ENCODE data around the gene TAS2R41. TPM values are rescaled to one million over a fixed set of nuclear protein-coding genes. Genes with fewer than 3 reads are reported as not detected.

TAS2R41 gene
- total RNA-seq, 1 donor from 2014 or later = not detected

GRCh38 chr7:143435266-143435665 is 42.4 kb upstream of the TAS2R41 start:
- no peak overlapping the region for H3K27ac Mint-ChIP-seq
- peaks cover 6% of the 10 kb centered on the region for H3K4me1 Mint-ChIP-seq (ENCODE audit: low read depth)
- H3K9me3 Mint-ChIP-seq (ENCODE audit: low read depth) = no peaks in the 10 kb centered on the region
- no peaks in the 10 kb centered on the region for H3K36me3 Mint-ChIP-seq (ENCODE audit: insufficient read depth)
- no peak for DNase-seq (ENCODE audit: low spot score, unreplicated experiment)
- no peak overlapping the region for H3K4me3 Mint-ChIP-seq (ENCODE audit: low read depth)
- no peak for TF ChIP-seq CTCF (IDR thresholded peaks at IDR 0.05; ENCODE audit: unreplicated experiment)
- H3K27me3 Mint-ChIP-seq = peaks cover 3% of the 10 kb centered on the region

GRCh38 chr7:143436325-143436946 is 41.2 kb upstream of the TAS2R41 start:
- TF ChIP-seq CTCF (IDR thresholded peaks at IDR 0.05; ENCODE audit: unreplicated experiment) = no peak
- Mint-ChIP-seq H3K36me3 (ENCODE audit: insufficient read depth) (no peaks in the 10 kb centered on the region), H3K4me1 (ENCODE audit: low read depth) (peaks cover 4% of the 10 kb centered on the region), H3K27ac (no peak overlapping the region), H3K9me3 (ENCODE audit: low read depth) (no peaks in the 10 kb centered on the region), H3K4me3 (ENCODE audit: low read depth) (no peak overlapping the region), H3K27me3 (peaks cover 3% of the 10 kb centered on the region)
- no peak for DNase-seq (ENCODE audit: low spot score, unreplicated experiment)

GRCh38 chr7:143437578-143437977 is 40.1 kb upstream of the TAS2R41 start:
- H3K4me3 Mint-ChIP-seq (ENCODE audit: low read depth) = no peak overlapping the region
- H3K9me3 Mint-ChIP-seq (ENCODE audit: low read depth) = no peaks in the 10 kb centered on the region
- no peak overlapping the region for H3K27ac Mint-ChIP-seq
- H3K36me3 Mint-ChIP-seq (ENCODE audit: insufficient read depth) = no peaks in the 10 kb centered on the region
- DNase-seq (ENCODE audit: low spot score, unreplicated experiment) = no peak
- H3K4me1 Mint-ChIP-seq (ENCODE audit: low read depth) = peaks cover 4% of the 10 kb centered on the region
- peaks cover 3% of the 10 kb centered on the region for H3K27me3 Mint-ChIP-seq
- no peak for TF ChIP-seq CTCF (IDR thresholded peaks at IDR 0.05; ENCODE audit: unreplicated experiment)

- Mint-ChIP-seq H3K4me1 (ENCODE audit: low read depth) (peaks cover 4% of the 10 kb centered on the region), H3K4me3 (ENCODE audit: low read depth) (no peak overlapping the region)
These were observed 37.8 kb upstream of the TAS2R41 start for GRCh38 chr7:143439866-143440265.

GRCh38 chr7:143443153-143443552 is 34.5 kb upstream of the TAS2R41 start, which contains the start of gene TAS2R60:
TAS2R60 (plus strand) TSS chr7:143443453; CDS start chr7:143443453, 0 bp downstream.
- Mint-ChIP-seq H3K27me3 (peaks cover 3% of the 10 kb centered on the region), H3K9me3 (ENCODE audit: low read depth) (no peaks in the 10 kb centered on the region), H3K4me3 (ENCODE audit: low read depth) (no peak within 1 kb of the TSS), H3K4me1 (ENCODE audit: low read depth) (no peaks in the 10 kb centered on the region), H3K36me3 (ENCODE audit: insufficient read depth) (no peaks in the 10 kb centered on the region), H3K27ac (no peak within 1 kb of the TSS)
- no peak for DNase-seq (ENCODE audit: low spot score, unreplicated experiment)
- no peak for TF ChIP-seq CTCF (IDR thresholded peaks at IDR 0.05; ENCODE audit: unreplicated experiment)

More at GRCh38 chr7:143439866-143440265, 37.8 kb upstream of the TAS2R41 start:
- Mint-ChIP-seq H3K27me3 (peaks cover 3% of the 10 kb centered on the region), H3K9me3 (ENCODE audit: low read depth) (no peaks in the 10 kb centered on the region), H3K27ac (no peak overlapping the region), H3K36me3 (ENCODE audit: insufficient read depth) (no peaks in the 10 kb centered on the region)
- TF ChIP-seq CTCF (IDR thresholded peaks at IDR 0.05; ENCODE audit: unreplicated experiment) = no peak
- DNase-seq (ENCODE audit: low spot score, unreplicated experiment) = no peak

Data from progenitor cell of endocrine pancreas (in vitro differentiated cells).